GM12878 (cell line): ENCODE measurements around the gene HYPK. TPM values are rescaled to one million over a fixed set of nuclear protein-coding genes. Genes with fewer than 3 reads are reported as not detected.

Experiments used
- ATAC-seq: fragments of 200-7000 bp; cut with Tn5 transposase; 3 replicates; pipeline ENCODE4 v1.9.1; 2020; ENCODE audit warnings: mild to moderate bottlenecking, moderate library complexity
- BruUV-seq: library from RNA; stranded (reverse); fragments of 400-500 nt; replicated peaks from 2 replicates; lab custom pipeline; 2021; lab: Mats Ljungman, UMichigan
- CTCF ChIA-PET: fragments of 300-600 bp; sonication (Branson Sonifier 250); formaldehyde crosslinking; extraction: SDS; loops from one replicate; lab custom pipeline; 2021; ENCODE audit warnings: inconsistent platforms; lab: Yijun Ruan, JAX
- POLR2A ChIA-PET: fragments of 350-600 bp; formaldehyde crosslinking; extraction: SDS; loops from one replicate; lab custom pipeline; 2021; ENCODE audit warnings: inconsistent platforms; lab: Charles Lee
- RAD21 ChIA-PET: fragments of 300-600 bp; sonication (Branson Sonifier 250); formaldehyde crosslinking; loops from one replicate; lab custom pipeline; 2023; ENCODE audit warnings: antibody characterized with exemption; ENCODE audit not compliant: unreplicated experiment; lab: Charles Lee
- SMC1A ChIA-PET: fragments of 300-600 bp; sonication (Branson Sonifier 250); formaldehyde crosslinking; loops from one replicate; lab custom pipeline; 2023; ENCODE audit not compliant: unreplicated experiment, uncharacterized antibody; lab: Charles Lee
- DNase-seq: peaks from one replicate; pipeline ENCODE4 v3.0.0-alpha.2; 2011; ENCODE audit warnings: low read depth, low spot score
- FAIRE-seq: peaks from 3 replicates; lab custom pipeline; 2011; peaks lifted over from hg19 to GRCh38; lab: Jason Lieb, UNC
- H2AFZ ChIP-seq: 2 replicates; pipeline ENCODE4 v1.6.0; 2011; ENCODE audit warnings: low read depth, low read length, control low read depth; ENCODE audit not compliant: control insufficient read depth
- H3K27ac ChIP-seq: 2 replicates; pipeline ENCODE4 v1.5.1; 2011; ENCODE audit warnings: control low read depth; ENCODE audit not compliant: control insufficient read depth, insufficient read depth
- H3K27me3 ChIP-seq, 2 experiments: replicated peaks in 1 of 2; 2 replicates each; pipeline versions ENCODE4 v1.6.0 to v1.6.1; 2011; ENCODE audit warnings: low read length in 1 of 2; ENCODE audit not compliant: control insufficient read depth in 2 of 2, insufficient read depth in 2 of 2
- H3K36me3 ChIP-seq, 2 experiments: 2 replicates each; pipeline ENCODE4 v1.5.1; 2011; ENCODE audit warnings: low read length in 1 of 2; ENCODE audit not compliant: control insufficient read depth in 2 of 2, insufficient read depth in 2 of 2
- H3K4me1 ChIP-seq: 2 replicates; pipeline ENCODE4 v1.6.1; 2011; ENCODE audit warnings: mild to moderate bottlenecking, low read length, moderate library complexity, mixed read lengths; ENCODE audit not compliant: control insufficient read depth, insufficient read depth
- H3K4me2 ChIP-seq: 2 replicates; pipeline ENCODE4 v1.6.0; 2011; ENCODE audit warnings: control low read depth; ENCODE audit not compliant: control insufficient read depth, insufficient read depth
- H3K4me3 ChIP-seq: fragments of 200-600 bp; sonication (generic); 2 replicates; pipeline ENCODE4 v1.5.1; 2016
- H3K79me2 ChIP-seq: 2 replicates; pipeline ENCODE4 v1.6.0; 2011; ENCODE audit warnings: low read length; ENCODE audit not compliant: control insufficient read depth, insufficient read depth
- H3K9ac ChIP-seq: 2 replicates; pipeline ENCODE4 v1.8.0; 2011; ENCODE audit warnings: low read length, control low read depth, mixed read lengths; ENCODE audit not compliant: control insufficient read depth, insufficient read depth
- H3K9me3 ChIP-seq: replicated peaks from 3 replicates; pipeline ENCODE4 v1.5.1; 2011; ENCODE audit warnings: mild to moderate bottlenecking, low read length; ENCODE audit not compliant: control insufficient read depth, insufficient read depth
- H4K20me1 ChIP-seq: 2 replicates; pipeline ENCODE4 v1.6.0; 2011; ENCODE audit not compliant: control insufficient read depth, insufficient read depth
- ZNF274 ChIP-seq: IDR thresholded peaks from one replicate; pipeline ENCODE4 v1.8.0; 2011; ENCODE audit not compliant: insufficient read length, insufficient read depth
- WGBS: methylation state at CpG from one replicate; pipeline ENCODE4 v1.1.6; 2016; ENCODE audit warnings: low lambda C conversion rate; ENCODE audit not compliant: insufficient replicate concordance, insufficient coverage; ENCODE audit errors: missing lambda C conversion rate; 5-methylcytosine and 5-hydroxymethylcytosine counted together
- in situ Hi-C: fragments of 300-500 bp; cut with MboI; formaldehyde crosslinking; loops from 9 replicates; pipeline ENCODE4 v1.14.3; 2018; ENCODE audit warnings: mixed read lengths
- intact Hi-C: fragments of 100-400 bp; cut with micrococcal nuclease; formaldehyde crosslinking; loops from one replicate; pipeline ENCODE4 v1.14.2; 2022; ENCODE audit not compliant: unreplicated experiment
- polyA plus RNA-seq, 11 experiments: library from polyadenylated mRNA; depleted of rRNA in 4 of 11; unstranded in 6 of 11; stranded (reverse) in 5 of 11; fragments of >200 nt; fragmentation: Nextera tagmentation in 4 of 11; fragmentation: Illumina TruSeq in 1 of 11; extraction: Ambion mirVana in 4 of 11; extraction: Trizol in 1 of 11; gene quantifications; 1 replicate in 1 of 11; 2 replicates in 10 of 11; pipeline versions ENCODE4 v1.2.1 to v1.2.3, GENCODE V29; 2011 to 2016; ENCODE audit warnings: inconsistent platforms in 2 of 11, missing spikeins in 2 of 11, low read depth in 1 of 11
- total RNA-seq, 4 experiments: library from RNA; depleted of rRNA in 3 of 4; stranded (reverse); fragments of >200 nt in 3 of 4; fragmentation: Illumina TruSeq in 1 of 4; extraction: Trizol in 1 of 4; gene quantifications; 2 replicates each; pipeline versions ENCODE4 v1.2.1 to v1.2.3, GENCODE V29; 2013 to 2021
- TF ChIP-seq, protein P1 (sequence below): IDR thresholded peaks from 2 replicates; pipeline ENCODE4 v1.6.1; 2012; ENCODE audit warnings: low read depth, low read length, improper control_type of control experiment

Gene HYPK
- total and polyA plus RNA-seq, 10 of the 15 experiments (the other 5 are each of a cell fraction or from before 2014, with no cell fraction given) = 8.0 to 38.4 (median 17.5) TPM

DNA sequence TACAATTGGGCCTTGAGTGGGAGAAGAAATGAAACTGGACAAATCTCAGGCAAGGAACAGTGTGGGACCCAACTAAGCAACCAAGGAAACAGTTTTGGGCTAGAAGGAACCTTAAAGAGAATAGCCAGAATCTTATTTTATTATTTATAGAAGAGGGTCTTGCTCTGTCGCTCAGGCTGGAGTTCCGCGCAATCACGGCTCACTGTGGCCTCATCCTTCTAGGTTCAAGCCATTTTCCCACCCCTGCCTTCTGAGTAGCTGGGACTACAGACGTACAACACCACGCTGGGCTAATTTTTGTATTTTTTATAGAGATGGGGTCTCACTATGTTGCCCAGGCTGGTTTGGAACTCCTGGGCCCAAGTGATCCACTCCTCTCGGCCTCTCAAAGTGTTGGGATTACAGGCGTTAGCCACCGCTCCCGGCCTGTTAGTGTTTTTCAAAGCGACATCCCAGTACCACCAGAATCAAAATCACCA is 25.7 kb downstream of the HYPK start:
- intact Hi-C loops (loop anchor here (5.0 kb wide), 2 partner anchors 34 to 49 kb away; partner anchors contain the start of genes ELL3 and SERF2), in situ Hi-C loops (no loop called here)
- H3K9me3 ChIP-seq = no peaks in the 10 kb centered on the region
- H3K4me2 ChIP-seq = peak overlapping the region; percentile 49
- ChIA-PET CTCF (interaction anchor here (1.2 kb wide), 1 partner anchor 22 kb away, joined by 3 read pairs; no protein-coding TSS in a partner anchor), RAD21 (interaction anchor here (0.5 to 3.4 kb wide), 4 partner anchors 17 to 151 kb away, joined by 3 to 27 read pairs (median 8); partner anchors contain the start of gene ELL3), SMC1A (interaction anchor here (1.3 to 2.6 kb wide), 4 partner anchors 11 to 30 kb away, joined by 3 to 34 read pairs (median 8); partner anchors contain the start of genes HYPK and SERINC4), POLR2A (interaction anchor here (4.5 to 6.3 kb wide), 2 partner anchors 15 to 36 kb away, joined by 59 to 74 read pairs; partner anchors contain the start of gene SERF2)
- no peak for DNase-seq
- WGBS = 99% methylated on average over 11 of the region's 11 CpGs
- no peaks in the 10 kb centered on the region for H3K36me3 ChIP-seq
- ATAC-seq = no peak
- peaks cover 80% of the 10 kb centered on the region for H3K79me2 ChIP-seq
- no peaks in the 10 kb centered on the region for H3K27me3 ChIP-seq
- H3K9ac ChIP-seq = peak overlapping the region; percentile 83
- 0 out of 2 replicates have a peak overlapping the region, but pooled peaks have one; percentile 23 for H3K4me3 ChIP-seq
- no peak for FAIRE-seq
- no peaks in the 10 kb centered on the region for H4K20me1 ChIP-seq
- H3K27ac ChIP-seq = peak overlapping the region; percentile 83
- no peak for TF ChIP-seq ZNF274
- TF ChIP-seq, protein P1, sequence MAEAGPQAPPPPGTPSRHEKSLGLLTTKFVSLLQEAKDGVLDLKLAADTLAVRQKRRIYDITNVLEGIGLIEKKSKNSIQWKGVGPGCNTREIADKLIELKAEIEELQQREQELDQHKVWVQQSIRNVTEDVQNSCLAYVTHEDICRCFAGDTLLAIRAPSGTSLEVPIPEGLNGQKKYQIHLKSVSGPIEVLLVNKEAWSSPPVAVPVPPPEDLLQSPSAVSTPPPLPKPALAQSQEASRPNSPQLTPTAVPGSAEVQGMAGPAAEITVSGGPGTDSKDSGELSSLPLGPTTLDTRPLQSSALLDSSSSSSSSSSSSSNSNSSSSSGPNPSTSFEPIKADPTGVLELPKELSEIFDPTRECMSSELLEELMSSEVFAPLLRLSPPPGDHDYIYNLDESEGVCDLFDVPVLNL = no peak
- H2AFZ ChIP-seq = peak overlapping the region; percentile 92
- BruUV-seq = no TSS peak
- peaks cover 18% of the 10 kb centered on the region for H3K4me1 ChIP-seq
